SKM-1 treated with dmso at 0.1 percent for 144 hours (cell line): ENCODE measurements around the gene OVOL1.
"Not testable (repeated sequence)": the region's sequence is repeated elsewhere in the genome, so short reads cannot be mapped to it uniquely, and the experiment has no call there.

Experiments used
- DNase-seq: peaks from one replicate; lab custom pipeline; 2025; ENCODE audit not compliant: unreplicated experiment; lab: John Stamatoyannopoulos, UW

OVOL1 gene

DNA sequence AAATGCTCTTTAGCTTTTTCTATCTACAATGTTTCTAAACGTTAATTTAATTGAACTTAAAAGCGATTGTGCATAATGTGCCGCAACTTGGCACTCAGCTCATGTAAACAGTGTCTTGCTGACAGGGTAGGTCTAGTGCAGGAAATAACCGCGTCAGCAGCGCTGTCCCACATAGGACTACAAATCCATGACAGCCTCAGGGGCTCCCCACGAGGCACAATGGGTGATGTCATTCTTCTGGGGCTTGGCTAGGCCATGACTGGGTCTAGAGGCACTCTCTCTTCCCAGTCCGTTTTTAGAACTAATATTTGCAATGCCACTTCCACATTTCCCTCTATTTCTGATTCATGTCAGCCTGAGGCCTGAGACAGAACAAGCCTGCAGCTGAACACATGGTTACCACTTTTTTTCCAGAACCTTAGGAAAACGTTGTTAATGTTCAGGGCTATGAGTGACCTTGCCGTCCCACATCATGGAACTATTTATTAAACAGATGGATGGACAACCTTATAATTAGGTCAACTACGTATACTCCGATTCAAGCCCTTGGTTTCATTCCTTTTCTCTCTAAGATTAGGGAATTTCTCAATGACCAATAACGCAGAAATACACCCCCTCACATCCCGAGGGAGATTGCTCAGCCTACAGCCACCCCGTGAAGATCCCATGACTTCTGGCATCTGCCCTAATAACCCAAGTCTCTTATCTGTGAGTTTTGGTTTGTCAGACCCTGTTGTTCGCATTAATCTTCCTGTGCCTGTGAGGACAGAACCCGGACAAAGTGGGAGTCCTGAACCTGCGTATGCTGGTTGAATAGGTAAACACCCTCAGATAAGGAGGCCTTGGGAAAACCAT lies 27.5 kb downstream of the OVOL1 start:
- DNase-seq, result peak; percentile 14

- no peak for DNase-seq
These were observed 28.2 kb downstream of the OVOL1 start for GRCh38 chr11:65814986-65815565.

DNA sequence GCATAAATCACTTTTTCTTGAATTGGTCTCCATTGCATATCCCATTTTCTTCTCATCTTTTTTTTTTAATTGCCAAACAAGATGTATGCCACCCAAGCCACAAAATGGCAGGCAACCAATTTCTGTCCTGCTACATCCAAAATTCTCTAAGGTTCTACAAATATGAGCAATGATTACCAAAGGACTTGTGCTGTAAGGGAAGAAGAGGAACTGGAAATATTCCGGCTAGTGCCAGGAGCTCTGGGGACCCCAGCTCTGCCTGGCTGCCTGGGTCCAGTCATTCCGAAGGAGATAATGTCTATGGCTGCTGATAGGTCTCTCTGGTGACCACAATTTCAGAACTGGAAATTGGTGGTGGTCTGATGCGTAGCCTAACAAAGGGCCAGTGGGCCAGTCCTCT lies 29.8 kb downstream of the OVOL1 start:
- DNase-seq, result no peak

DNA sequence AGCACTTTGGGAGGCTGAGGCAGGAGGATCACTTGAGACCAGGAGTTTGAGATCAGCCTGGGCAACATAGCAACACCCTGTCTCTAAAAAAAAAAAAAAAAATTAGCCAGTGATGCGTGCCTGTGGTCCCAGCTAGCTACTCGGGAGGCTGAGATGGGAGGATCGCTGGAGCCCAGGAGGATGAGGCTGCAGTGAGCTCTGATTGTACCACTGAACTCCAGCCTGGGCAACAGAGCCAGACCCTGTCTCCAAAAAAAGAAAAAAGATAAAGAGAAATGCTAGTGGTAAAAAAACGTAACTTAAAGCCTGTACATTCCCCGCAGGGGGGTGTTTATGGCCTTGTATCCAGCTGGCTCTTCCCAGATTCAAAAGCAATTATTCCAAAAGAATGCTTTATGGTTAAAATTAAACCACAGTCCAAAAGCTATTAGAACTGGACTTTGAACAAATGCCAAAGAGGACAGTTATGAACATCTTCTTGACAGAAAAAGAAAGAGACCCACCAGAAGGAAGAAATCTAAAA lies 30.5 kb downstream of the OVOL1 start:
- DNase-seq, result no peak

DNA sequence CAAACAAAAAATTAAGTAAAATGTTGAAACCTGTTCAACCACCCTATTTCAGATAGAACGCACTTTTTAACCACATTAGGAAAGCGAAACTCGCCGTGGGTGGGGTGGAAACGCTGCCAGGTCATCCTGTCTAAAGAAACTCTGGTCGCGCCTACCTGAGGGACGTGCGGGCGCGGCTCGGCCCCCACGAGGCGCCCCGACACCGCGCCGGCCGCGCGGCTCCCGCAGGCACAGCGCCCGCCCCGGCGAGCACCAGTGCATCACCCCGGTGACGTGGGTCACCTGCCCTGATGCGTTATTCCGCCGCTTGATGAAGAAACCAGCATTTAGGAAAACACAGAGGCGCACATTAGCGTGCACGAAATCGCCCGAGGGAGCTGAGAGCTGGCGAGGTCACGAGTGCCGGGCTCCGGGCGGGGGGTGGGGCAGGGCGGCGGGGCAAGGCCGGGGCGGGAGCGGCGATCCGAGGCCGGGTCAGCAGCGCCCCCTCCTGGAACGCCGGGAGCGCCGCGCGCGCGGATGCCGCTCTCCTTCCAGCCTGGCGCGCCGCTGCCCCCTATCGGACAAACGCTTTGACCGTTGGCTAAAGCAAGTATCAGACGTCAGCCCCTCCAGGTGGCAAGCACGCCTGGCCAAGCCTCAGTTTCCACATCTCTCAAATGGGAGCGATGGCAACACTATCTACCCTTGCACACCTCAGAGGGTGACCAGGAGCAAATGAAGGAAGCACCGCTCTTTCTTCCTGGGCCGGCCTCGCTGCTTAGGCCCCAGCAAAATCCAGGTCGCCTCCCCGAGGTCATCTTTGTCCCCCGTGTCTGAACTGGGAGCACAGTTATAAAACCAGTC lies 31.2 kb downstream of the OVOL1 start:
- peak; percentile 86 for DNase-seq

- no peak for DNase-seq
These were observed 34.2 kb downstream of the OVOL1 start for GRCh38 chr11:65821107-65821506.

DNA sequence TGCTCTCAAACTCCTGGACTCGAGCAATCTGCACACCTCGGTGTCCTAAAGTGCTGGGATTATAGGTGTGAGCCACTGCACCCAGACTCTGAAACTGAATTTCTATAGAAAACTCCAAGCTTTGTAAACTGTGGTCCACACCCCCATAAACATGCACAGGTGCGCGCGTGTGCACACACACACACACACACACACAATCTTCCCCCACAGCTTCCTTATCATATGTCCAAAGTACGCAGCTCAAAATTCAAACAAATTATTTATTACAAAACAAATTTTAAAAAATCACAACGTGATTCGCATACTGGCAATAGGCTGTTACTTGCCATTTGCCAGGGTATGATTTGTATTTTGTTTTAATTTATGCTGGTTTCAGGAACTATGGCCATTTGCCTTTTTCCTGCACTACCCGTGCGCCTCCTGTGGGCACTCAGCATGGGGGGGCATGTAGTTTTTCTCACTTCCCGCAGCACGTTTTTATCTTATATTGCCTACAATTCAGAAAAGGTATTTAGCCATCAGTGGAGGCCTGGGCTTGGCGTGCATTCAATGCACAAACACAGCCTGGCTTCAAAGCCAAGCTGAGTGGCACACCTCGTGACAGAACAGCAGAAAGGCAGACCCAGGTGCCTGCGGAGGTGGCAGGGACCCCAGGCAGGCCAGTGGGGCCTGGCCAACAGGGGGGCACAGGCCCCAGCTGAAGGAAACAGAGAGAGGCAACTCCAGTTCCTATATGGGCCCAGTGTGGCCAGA lies 36.1 kb downstream of the OVOL1 start:
- no peak for DNase-seq

DNA sequence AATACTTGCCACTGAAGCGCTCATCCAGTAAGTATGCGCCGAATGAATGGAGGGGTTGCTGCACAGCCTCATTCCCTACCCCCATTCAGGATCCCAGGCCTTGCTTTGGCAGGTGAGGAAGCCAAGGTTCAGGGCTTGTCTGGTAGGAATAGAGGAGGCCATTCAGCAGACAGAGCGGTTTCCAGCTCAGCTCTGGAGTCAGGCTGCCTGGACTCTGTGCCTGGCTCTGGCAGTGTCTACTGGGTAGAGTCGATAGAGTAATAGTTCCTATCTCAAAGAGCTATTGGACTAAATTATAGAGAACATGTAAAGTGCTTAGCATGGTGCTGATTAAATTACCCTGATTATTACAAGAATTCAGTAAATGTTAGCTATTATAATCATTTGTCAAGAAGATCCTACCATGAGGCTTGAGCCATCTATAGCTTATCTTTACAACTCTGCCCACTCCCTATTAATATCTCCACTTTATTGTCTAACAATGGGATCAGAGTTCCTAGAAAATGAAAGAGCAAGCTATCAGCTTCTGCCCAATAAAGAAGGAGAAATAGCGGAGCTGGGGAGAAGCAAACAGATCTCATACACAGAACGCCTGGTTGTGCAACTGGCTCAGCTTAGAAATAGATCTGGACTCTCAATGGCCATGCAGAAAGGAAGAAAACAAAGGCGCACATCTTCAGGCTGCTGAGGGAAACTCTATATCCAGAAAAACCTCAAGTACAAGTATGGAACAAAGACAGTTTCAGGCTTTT lies 40.3 kb downstream of the OVOL1 start:
- no peak for DNase-seq

GRCh38 chr11:65829459-65829858 lies 42.6 kb downstream of the OVOL1 start:
- no peak for DNase-seq

GRCh38 chr11:65832231-65832630 lies 45.4 kb downstream of the OVOL1 start:
- not testable (repeated sequence) for DNase-seq

DNA sequence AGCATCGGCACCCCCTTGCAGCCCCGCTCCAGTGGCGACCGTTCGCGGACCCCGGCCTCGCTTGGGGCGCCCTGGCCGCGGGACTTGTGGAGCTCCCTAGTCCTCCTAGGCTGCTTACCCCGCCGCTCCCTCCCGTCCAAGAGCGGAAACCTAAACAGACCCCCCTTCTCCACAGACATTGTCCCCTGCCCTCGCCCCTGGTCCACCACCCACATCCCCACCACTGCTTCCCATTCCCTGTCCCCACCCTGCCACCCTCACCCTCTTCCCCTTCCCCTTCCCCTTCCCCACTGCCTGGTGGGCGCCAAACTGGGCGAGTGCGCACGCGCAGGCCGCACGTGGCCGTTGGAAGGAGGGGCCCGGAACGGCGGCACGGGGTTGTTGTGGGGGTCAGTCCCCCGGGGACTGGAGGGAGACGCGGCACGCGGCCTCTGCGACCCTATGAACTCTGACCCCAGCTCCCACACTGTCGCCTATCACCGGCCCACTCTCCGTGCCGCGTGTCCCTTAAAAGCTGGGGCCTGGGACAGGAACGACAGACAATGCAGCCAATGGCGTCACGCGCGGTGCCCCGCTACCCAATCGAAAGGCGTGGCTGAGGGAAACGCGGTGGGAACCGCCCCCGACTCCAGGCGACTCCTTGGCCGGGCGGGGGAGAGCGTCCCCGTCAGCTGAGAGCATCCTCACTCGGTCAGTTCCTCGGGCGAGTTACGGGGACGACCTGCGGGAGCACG lies 46.6 kb downstream of the OVOL1 start, which contains the start of gene SNX32:
Gene SNX32, plus strand, starts transcription at position 667 of the 734 bp plus-strand sequence. CDS start 103 bp downstream, outside the sequence.
- peak; percentile 93 for DNase-seq

- DNase-seq, result no peak
These were observed 47.3 kb downstream of the OVOL1 start for GRCh38 chr11:65834202-65834601.

DNA sequence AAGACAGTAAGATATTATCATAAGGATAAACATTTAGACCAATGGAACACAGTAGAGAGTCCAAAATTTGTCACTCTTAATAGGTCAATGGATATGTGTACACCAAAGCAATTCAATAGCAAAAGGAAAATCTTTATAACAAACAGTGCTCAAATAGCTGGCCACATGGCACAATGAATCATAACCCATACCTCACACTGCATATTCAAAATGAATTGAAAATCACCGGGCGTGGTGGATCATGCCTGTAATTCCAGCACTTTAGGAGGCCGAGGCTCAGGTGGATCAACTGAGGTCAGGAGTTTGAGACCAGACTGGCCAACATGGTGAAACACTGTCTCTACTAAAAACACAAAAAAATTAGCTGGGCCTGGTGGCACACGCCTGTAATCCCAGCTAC lies 55.3 kb downstream of the OVOL1 start:
- DNase-seq, result no peak

DNA sequence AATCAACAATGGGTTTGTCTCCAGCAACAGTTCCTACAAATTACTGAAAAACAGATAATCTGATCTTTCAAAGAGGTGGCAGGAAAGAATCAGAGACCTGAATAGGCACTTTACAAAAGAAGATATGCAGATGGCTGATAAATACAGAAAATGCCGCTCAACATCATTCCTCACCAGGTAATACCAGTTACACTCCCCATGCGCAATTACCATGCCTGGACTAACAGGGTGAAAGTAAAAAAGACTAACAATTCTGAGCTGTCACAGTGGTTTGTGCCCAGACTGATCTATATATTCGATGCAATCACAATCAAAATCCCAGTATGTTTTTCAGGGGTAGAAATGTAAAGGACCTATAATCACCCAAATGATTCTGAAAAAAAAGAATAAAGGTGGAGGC lies 56.9 kb downstream of the OVOL1 start:
- no peak for DNase-seq

DNA sequence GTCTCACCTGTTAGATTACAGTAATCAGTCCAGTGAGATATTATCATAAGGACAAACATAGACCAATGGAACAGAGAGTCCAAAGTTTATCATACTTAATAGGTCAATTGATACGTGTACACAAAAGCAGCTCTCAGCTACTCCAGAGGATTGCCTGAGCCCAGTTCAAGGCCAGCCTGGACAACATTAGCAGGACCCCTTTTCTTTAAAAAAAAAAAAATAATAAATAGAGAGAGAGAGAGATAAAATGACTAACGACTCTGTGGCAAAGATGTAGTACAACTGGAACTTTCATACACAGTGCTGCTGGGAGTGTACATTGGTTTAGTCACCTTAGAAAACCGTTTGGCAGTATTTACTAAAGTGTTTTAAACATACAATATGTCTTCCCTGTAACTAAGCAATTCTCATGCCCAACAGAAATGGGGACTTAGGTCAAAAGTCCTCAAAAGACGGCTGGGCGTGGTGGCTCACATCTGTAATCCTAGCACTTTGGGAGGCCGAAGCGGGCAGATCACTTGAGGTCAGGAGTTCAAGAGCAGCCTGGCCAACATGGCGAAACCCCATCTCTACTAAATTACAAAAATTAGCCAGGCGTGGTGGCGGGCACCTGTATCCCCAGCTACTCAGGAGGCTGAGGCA lies 57.5 kb downstream of the OVOL1 start:
- DNase-seq, result no peak
